Sigmoid colon (tissue), 7 donors: ENCODE measurements around the gene FXYD2. TPM values are rescaled to one million over a fixed set of nuclear protein-coding genes. Genes with fewer than 3 reads are reported as not detected.

ENCODE experiments used
- DNase-seq: peaks from one replicate; pipeline ENCODE4 v3.0.0-alpha.2; 2019
- H3K27ac ChIP-seq, 4 donors: fragments of 200-600 bp; sonication (generic); one replicate each; pipeline ENCODE4 v1.5.1; 2016 to 2019; ENCODE audit warnings: mild to moderate bottlenecking in 1 of 4
- H3K27me3 ChIP-seq, 3 donors: fragments of 200-600 bp; sonication (generic); one replicate each; pipeline ENCODE4 v1.5.1; 2019; ENCODE audit warnings: mild to moderate bottlenecking in 1 of 3
- H3K36me3 ChIP-seq, 4 donors: fragments of 200-600 bp; sonication (generic); one replicate each; pipeline ENCODE4 v1.5.1; 2016 to 2019
- H3K4me1 ChIP-seq, 4 donors: fragments of 200-600 bp; sonication (generic); one replicate each; pipeline ENCODE4 v1.5.1; 2017 to 2019
- H3K4me3 ChIP-seq, 4 donors: fragments of 200-600 bp; sonication (generic); one replicate each; pipeline ENCODE4 v1.5.1; 2017 to 2019; ENCODE audit warnings: mild to moderate bottlenecking in 2 of 4, moderate library complexity in 1 of 4
- H3K9me3 ChIP-seq, 4 donors: fragments of 200-600 bp in 3 of 4; sonication (generic) in 3 of 4; one replicate each; pipeline versions ENCODE4 v1.5.1 to v1.6.1; 2013 to 2019
- CTCF ChIP-seq, 4 experiments: fragments of 450-650 bp in 3 of 4; fragments of 200-600 bp in 1 of 4; IDR thresholded peaks; one replicate each; pipeline ENCODE4 v1.5.1; 2016 to 2019; ENCODE audit warnings: antibody characterized with exemption in 4 of 4, mild to moderate bottlenecking in 3 of 4, moderate library complexity in 2 of 4
- EP300 ChIP-seq, 4 donors: sonication (generic); formaldehyde crosslinking; IDR thresholded peaks; one replicate each; pipeline ENCODE4 v1.6.1; 2017; ENCODE audit warnings: antibody characterized with exemption in 4 of 4
- POLR2A ChIP-seq, 2 donors: fragments of 450-650 bp; IDR thresholded peaks; one replicate each; pipeline ENCODE4 v1.6.1; 2016; ENCODE audit warnings: antibody characterized with exemption in 2 of 2, mild to moderate bottlenecking in 2 of 2, moderate library complexity in 2 of 2
- POLR2AphosphoS5 ChIP-seq, 4 donors: sonication (generic); formaldehyde crosslinking; IDR thresholded peaks; one replicate each; pipeline ENCODE4 v1.6.1; 2017; ENCODE audit warnings: antibody characterized with exemption in 4 of 4
- WGBS, 2 donors: extraction: QIAGEN DNeasy Blood & Tissue Kit; methylation state at CpG; one replicate each; pipeline ENCODE4 v1.1.7; 2013; 5-methylcytosine and 5-hydroxymethylcytosine counted together
- intact Hi-C: fragments of 100-400 bp; cut with DNase I; formaldehyde crosslinking; loops from one replicate; pipeline ENCODE4 v1.15.1; 2023
- polyA plus RNA-seq, 3 donors: library from polyadenylated mRNA; stranded (reverse); fragments of 200-250 nt; gene quantifications; one replicate each; pipeline ENCODE4 v1.2.3, GENCODE V29; 2013
- total RNA-seq, 4 donors: library from RNA; depleted of rRNA; stranded (reverse); fragments of >200 nt; gene quantifications; one replicate each; pipeline ENCODE4 v1.1.0, GENCODE V29; 2016
- donor health status: healthy with polysubstance abuse.
- donor health status: Bipolar disorder and iron deficiency.
- donor health status: healthy.

FXYD2 gene
- total and polyA plus RNA-seq, 7 donors: 3.2 to 6.6 (median 4.2) TPM; not detected in 1

DNA sequence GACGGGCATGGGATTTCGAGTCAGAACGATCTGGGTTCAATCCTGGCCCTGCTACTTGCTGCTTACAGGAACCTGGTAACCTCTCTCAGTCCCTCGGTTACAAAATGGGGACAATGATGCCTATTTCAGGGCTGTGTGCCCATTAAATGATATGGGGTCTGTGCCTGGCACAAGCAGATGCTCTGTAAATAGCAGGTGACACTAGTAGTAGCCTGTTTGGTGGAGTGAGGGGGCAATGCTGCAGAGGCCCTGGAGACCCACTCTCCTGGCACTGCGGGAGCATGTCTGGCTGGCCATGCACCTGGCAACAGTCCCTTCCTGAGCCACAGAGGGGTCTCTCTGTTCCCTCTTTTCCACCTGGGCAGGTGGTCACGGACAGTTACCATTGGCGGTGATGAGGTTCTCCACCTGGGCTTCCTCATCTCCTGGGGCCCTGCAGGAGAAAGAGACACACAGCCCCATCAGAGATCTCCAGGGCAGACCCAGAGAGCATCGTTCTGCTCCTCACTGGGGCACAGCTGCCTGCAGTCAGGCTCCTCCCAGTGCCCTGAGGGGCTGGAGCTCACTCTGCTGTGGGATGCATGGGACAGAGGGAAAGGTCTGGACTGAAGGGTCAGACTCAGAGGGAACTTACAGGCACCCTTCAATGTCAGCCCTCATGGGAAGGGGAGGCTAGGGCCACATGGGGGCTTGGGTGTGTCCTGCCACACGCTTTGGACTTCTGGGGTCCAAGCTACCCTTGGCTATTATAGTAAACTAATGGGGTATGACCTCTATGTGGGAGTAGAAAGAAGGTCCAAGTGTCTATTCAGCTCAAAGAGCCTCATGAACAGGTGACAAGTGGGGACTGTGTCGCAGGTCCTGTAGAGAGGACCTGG lies 15.6 kb upstream of the FXYD2 start:
- Histone ChIP-seq H3K27me3 (no peaks in the 10 kb centered on the region), H3K27ac (no peak overlapping the region), H3K9me3 (no peaks in the 10 kb centered on the region), H3K36me3 (peaks cover 25 to 68% (median 38%) of the 10 kb centered on the region in 4 donors), H3K4me1 (peaks cover 0 to 28% (median 18%) of the 10 kb centered on the region in 4 donors), H3K4me3 (no peak overlapping the region)
- intact Hi-C loops: no loop called here
- 90 to 91% methylated on average over 10 of the region's 10 CpGs for WGBS, 2 donors
- peak; percentile 56 for DNase-seq
- TF ChIP-seq CTCF (IDR thresholded peaks at IDR 0.05) (no peak), POLR2AphosphoS5 (IDR thresholded peaks at IDR 0.05) (no peak), EP300 (IDR thresholded peaks at IDR 0.05) (no peak), POLR2A (IDR thresholded peaks at IDR 0.05) (no peak)

GRCh38 chr11:117839380-117839881 lies 14.9 kb upstream of the FXYD2 start:
- H3K4me1 ChIP-seq: peaks cover 0 to 22% (median 16%) of the 10 kb centered on the region in 4 donors
- H3K4me3 ChIP-seq: no peak overlapping the region
- H3K27me3 ChIP-seq: no peaks in the 10 kb centered on the region
- peak; percentile 25 for DNase-seq
- peaks cover 25 to 75% (median 38%) of the 10 kb centered on the region in 4 donors for H3K36me3 ChIP-seq
- WGBS, 2 donors: 62 to 79% methylated on average over 7 of the region's 7 CpGs
- intact Hi-C loops: no loop called here
- H3K9me3 ChIP-seq: no peaks in the 10 kb centered on the region
- TF ChIP-seq CTCF (IDR thresholded peaks at IDR 0.05) (no peak), POLR2AphosphoS5 (IDR thresholded peaks at IDR 0.05) (no peak), EP300 (IDR thresholded peaks at IDR 0.05) (no peak), POLR2A (IDR thresholded peaks at IDR 0.05) (no peak)
- H3K27ac ChIP-seq: no peak overlapping the region

DNA sequence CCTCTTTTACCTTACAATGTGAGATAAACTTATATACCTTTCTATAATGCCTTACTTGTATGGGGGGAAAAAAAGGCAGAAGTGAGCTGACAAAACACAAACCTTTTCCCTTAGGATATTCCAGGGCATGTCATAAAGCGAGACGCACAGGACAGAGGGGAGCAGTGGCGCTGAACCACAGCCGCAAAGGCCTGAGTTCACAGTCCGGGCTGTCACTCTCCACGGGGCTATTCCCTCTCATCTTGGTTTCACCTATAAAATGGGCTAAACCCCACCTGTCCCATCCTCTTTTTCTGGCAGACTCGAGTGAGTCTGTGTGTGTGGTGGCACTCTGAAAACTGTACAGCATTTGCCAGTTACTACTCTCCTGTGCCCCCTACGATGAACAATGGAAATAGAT lies 14.4 kb upstream of the FXYD2 start:
- intact Hi-C loops: no loop called here
- TF ChIP-seq EP300 (IDR thresholded peaks at IDR 0.05) (no peak), CTCF (IDR thresholded peaks at IDR 0.05) (no peak), POLR2AphosphoS5 (IDR thresholded peaks at IDR 0.05) (no peak), POLR2A (IDR thresholded peaks at IDR 0.05) (no peak)
- DNase-seq: no peak
- 66 to 80% methylated on average over 8 of the region's 8 CpGs for WGBS, 2 donors
- Histone ChIP-seq H3K4me3 (no peak overlapping the region), H3K4me1 (peaks cover 0 to 18% (median 13%) of the 10 kb centered on the region in 4 donors), H3K36me3 (peaks cover 25 to 81% (median 38%) of the 10 kb centered on the region in 4 donors), H3K27me3 (no peaks in the 10 kb centered on the region), H3K9me3 (no peaks in the 10 kb centered on the region), H3K27ac (no peak overlapping the region)

DNA sequence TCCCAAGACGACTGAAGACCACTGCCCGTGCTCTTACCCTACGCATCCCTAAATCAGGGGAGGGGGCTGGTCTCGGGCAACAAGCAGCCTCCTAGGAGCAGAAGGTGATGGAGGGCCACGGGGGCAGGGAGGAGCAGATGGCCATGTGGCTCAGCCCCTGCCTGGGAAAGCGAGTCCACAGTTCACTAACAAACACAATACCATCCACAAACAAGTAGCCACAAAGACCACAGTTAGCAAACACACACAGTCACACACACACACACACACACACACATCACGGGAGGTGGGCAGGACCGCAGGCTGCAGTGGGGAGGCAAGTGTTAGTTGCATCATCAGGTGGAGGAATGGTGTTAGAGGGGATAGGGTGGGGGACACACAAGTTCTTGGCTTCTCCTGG lies 13.2 kb upstream of the FXYD2 start:
- TF ChIP-seq POLR2A (IDR thresholded peaks at IDR 0.05): no peak
- TF ChIP-seq POLR2AphosphoS5 (IDR thresholded peaks at IDR 0.05): no peak
- TF ChIP-seq CTCF (IDR thresholded peaks at IDR 0.05): no peak
- TF ChIP-seq EP300 (IDR thresholded peaks at IDR 0.05): no peak
- H3K36me3 ChIP-seq: peaks cover 25 to 84% (median 38%) of the 10 kb centered on the region in 4 donors
- DNase-seq: peak; percentile 40

More for the DNA sequence above, 13.2 kb upstream of the FXYD2 start:
- Histone ChIP-seq H3K4me1 (peaks cover 0 to 17% (median 3%) of the 10 kb centered on the region in 4 donors), H3K27ac (no peak overlapping the region), H3K9me3 (no peaks in the 10 kb centered on the region), H3K27me3 (no peaks in the 10 kb centered on the region), H3K4me3 (no peak overlapping the region)
- intact Hi-C loops: no loop called here
- WGBS, 2 donors: 78 to 84% methylated on average over 8 of the region's 8 CpGs
